NCI-H1092 (cell line): ENCODE data around the gene OLR1.

Experiments
- DNase-seq: peaks from one replicate; lab custom pipeline; 2025; lab: John Stamatoyannopoulos, UW

OLR1 gene

GRCh38 chr12:10153271-10154144 is 18.4 kb downstream of the OLR1 start:
- DNase-seq: peak; percentile 37

DNA sequence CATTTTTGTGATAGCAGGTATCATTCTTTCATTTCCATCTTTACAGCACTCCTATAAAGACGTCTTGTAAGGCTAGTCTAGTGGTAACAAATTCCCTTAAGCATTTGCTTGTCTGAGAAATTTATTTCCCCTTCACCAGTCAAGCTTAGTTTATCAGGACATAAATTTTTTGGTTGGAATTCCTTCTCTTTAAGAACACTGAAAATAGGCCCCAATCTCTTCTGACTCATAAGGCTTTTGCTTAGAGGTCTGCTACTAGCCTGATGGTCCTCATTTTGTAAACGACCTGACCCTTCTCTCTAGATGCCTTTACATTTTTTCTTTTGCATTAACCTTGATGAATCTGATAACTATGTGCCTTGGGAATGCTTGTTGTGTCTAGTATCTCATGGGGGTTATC is 20.3 kb downstream of the OLR1 start:
- no peak for DNase-seq

GRCh38 chr12:10147714-10148403 is 24.1 kb downstream of the OLR1 start:
- DNase-seq: no peak

- no peak for DNase-seq
These were observed 28.8 kb downstream of the OLR1 start for GRCh38 chr12:10142976-10143589.

GRCh38 chr12:10140001-10140400 is 31.9 kb downstream of the OLR1 start:
- no peak for DNase-seq

- DNase-seq: peak; percentile 8
These were observed 35.2 kb downstream of the OLR1 start for GRCh38 chr12:10136637-10137205.

GRCh38 chr12:10135126-10135525 is 36.8 kb downstream of the OLR1 start:
- DNase-seq: no peak

- DNase-seq: no peak
These were observed 39.0 kb downstream of the OLR1 start for GRCh38 chr12:10132850-10133370.

GRCh38 chr12:10131111-10131690 is 40.7 kb downstream of the OLR1 start:
- DNase-seq: no peak

DNA sequence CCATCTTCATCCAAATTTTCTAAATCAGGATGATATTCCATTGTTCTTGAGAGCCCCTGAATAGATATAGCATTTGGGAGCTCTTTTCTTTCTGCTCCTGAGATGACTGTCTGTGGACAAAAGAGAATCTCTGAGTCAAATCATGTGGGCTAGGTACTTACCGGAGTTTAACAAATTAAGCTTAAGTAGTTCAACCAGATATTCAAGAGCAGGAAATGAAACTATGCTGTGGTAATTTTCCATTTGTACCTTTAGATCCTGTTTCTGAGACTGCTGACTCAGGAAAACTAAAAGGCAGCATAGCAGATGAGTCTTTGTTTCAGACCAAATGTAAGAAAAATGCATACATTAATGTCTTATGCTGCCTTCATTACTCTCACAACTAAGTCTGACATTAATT is 41.9 kb downstream of the OLR1 start, which contains the start of gene CLEC7A:
CLEC7A (minus strand) TSS at position 158 of the 400 bp plus-strand sequence; CDS start at position 41, 117 bp downstream.
- no peak for DNase-seq

DNA sequence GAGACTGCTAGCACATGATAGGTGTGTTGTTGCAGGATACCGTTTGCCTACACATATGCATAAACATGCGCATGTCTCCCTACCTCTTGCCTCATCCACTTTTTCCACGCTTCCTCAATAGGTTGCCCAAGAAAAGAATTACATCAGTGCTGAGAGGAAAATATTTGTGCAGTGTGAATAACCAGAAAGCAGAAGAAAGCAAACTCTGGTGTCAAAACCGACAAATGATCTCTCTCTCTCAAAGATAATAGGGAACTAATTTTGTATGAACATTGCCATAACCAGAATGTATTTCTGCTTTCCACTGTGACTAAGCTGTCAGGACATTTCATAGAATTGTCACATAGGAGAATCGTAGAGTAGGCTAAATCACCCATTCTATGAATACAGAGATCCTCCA is 43.2 kb downstream of the OLR1 start:
- no peak for DNase-seq

DNA sequence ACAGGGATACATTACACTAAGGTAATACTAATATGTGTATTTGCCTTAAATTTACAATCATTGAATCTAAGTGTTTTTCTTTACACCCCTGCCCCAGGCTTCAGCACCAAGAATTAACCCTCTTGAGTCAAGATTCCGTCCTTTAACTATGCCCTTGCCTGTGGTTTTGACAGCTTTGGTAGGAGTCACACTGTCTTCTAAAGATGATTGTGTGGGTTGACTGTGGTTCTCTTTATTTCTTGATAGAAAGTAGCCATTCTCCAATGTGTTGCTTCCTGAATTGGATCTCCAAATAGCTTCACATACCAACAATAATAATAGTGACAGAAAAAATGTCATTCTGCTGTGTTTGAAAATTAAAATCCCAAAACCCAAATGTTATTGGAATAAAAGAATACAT is 45.5 kb downstream of the OLR1 start:
- DNase-seq: no peak

GRCh38 chr12:10122689-10123088 is 49.2 kb downstream of the OLR1 start:
- DNase-seq: no peak

GRCh38 chr12:10121278-10121677 is 50.7 kb downstream of the OLR1 start:
- DNase-seq: no peak

- DNase-seq: no peak
These were observed 52.9 kb downstream of the OLR1 start for GRCh38 chr12:10119066-10119465.

- DNase-seq: no peak
These were observed 56.0 kb downstream of the OLR1 start for GRCh38 chr12:10115890-10116289.

GRCh38 chr12:10115311-10115710 is 56.6 kb downstream of the OLR1 start:
- no peak for DNase-seq

DNA sequence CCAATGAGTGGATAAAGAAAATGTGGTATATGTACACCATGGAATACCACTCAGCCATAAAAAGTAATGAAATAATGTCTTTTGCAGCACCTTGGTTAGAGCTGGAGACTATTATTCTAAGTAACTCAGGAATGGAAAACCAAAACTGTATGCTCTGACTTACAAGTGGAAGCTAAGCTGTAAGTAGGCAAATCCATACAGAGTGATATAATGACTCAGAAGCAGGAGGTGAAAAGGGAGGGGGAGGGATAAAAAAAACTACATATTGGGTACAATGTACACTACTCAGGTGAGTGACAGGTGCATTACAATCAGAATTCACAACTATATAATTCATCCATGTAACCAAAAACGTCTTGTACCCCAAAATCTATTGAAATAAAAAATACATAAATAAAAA is 58.0 kb downstream of the OLR1 start:
- no peak for DNase-seq

DNA sequence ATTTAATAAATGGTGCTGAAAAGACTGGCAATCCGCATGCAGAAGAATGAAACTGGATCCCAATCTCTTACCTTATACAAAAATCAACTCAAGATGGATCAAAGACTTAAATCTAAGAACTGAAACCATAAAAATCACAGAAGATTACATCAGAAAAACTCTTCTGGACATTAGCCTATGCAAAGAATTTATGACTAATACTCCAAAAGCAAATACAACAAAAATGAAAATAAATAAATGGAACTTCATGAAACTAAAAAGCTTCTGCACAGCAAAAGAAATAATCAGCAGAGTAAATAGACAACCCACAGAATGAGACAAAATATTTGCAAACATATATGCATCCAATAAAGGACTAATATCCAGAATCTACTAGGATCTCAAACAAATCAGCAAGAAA is 58.9 kb downstream of the OLR1 start:
- no peak for DNase-seq

DNA sequence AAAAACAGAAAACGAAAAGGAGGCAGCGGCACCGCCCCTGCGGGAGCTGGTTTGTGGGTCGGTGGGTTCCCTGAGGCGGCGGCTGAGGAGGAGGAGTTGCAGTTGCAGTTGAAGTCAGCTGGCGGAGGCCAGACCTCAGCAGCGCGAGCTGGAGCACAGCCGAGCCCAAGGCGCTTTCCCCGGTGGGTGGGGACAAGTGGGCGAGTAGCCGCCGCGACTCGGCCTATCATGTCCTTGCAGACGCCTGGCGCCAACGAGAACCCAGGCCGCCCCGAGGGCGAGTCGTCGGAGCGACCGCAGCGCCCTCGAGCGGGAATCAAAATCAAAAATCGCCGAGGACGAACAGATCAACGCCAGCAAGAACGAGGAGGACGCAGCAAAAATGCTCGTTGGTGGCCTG is 60.5 kb downstream of the OLR1 start:
- no peak for DNase-seq

GRCh38 chr12:10110256-10110844 is 61.6 kb downstream of the OLR1 start:
- DNase-seq: no peak
